ENCODE data around the gene DLGAP4. TPM values are rescaled to one million over a fixed set of nuclear protein-coding genes. Genes with fewer than 3 reads are reported as not detected.

Gene DLGAP4
- total and polyA plus RNA-seq, 3 experiments from 2014 or later: 15.5 to 19.3 (median 19.1) TPM

DNA sequence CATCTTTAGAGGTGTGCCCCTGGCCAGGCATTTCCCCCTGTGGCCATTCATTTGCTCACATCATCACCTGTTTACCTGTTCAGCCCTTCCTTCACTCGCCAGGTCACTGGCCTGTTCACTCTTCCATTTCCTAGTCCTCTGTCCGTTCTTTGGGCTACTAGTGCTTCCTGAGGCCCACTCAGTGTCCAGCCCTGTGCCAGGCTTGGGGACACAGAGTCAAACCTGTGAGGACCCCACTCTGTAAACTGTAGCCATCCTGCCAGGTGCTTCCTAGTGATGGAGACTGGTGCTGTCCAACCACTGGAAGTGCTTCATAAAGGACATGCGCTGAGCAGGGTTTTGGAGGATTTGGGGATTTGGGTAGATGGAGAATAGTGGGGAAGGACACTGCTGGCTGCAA, 3.5 kb downstream of the DLGAP4 start:
- peaks cover 32% of the 10 kb centered on the region for H3K27me3 ChIP-seq (ENCODE audit: insufficient read depth, low read length, poor library complexity, severe bottlenecking)
- Mint-ChIP-seq H3K4me1 (peaks cover 7 to 15% (median 10%) of the 10 kb centered on the region in 3 donors), H3K27me3 (peaks cover 47 to 62% of the 10 kb centered on the region in 2 donors), H3K9me3 (no peaks in the 10 kb centered on the region), H3K27ac (peak overlapping the region in 1 of 8 donors; percentile 12), H3K36me3 (no peaks in the 10 kb centered on the region), H3K4me3 (no peak overlapping the region)
- POLR2A ChIA-PET: no interaction called here
- H3K27ac ChIP-seq (ENCODE audit: low read depth, low read length): no peak overlapping the region
- no peaks in the 10 kb centered on the region for H3K36me3 ChIP-seq (ENCODE audit: insufficient read depth, low read length)
- peaks cover 5% of the 10 kb centered on the region for H3K4me1 ChIP-seq (ENCODE audit: insufficient read depth, low read length)
- CTCF ChIA-PET: no interaction called here
- no peak for DNase-seq
- H3K4me3 ChIP-seq (ENCODE audit: low read length): no peak overlapping the region
- no peaks in the 10 kb centered on the region for H3K9me3 ChIP-seq (ENCODE audit: low read length)

DNA sequence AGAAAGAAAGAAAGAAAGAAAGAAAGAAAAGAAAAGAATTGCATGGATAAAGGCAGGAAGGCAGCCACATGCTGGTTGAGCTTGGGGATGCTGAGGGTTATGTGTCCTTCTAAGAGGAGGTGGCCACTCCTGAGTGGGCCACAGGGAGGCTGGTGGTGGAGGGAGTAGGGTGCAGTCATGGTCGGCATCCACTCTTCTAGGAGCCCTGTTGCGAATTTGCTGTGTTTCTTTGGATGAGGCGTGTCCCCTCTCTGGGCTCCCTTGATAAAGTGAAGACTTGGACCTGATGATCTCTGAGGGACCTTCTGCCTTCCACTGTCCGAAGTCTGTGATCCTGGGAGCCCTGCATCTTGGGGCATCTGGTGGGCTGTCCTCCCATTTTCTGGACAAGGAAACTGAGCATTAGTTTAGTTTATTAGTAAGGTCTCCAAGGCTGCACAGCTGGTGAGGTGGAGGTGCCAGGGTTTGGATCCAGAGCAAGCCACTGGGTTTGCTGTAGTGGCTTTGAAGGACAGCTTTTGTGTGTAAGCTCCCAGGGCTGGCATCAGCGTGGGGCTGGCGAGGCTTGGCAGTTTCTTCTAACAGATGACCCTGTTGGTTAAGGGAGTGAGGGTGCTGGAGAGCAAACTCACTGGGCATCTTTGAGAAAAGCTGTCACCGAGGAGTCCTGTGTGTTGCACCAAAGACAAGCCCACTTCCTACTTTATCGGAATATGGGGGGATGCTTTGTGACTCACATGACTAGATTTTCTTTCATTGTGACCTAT, 4.3 kb downstream of the DLGAP4 start:
- H3K36me3 ChIP-seq (ENCODE audit: insufficient read depth, low read length): no peaks in the 10 kb centered on the region
- POLR2A ChIA-PET: no interaction called here
- no peak overlapping the region for H3K27ac Mint-ChIP-seq
- no peak overlapping the region for H3K27ac ChIP-seq (ENCODE audit: low read depth, low read length)
- H3K9me3 Mint-ChIP-seq: no peaks in the 10 kb centered on the region
- peaks cover 5% of the 10 kb centered on the region for H3K4me1 ChIP-seq (ENCODE audit: insufficient read depth, low read length)
- CTCF ChIA-PET: no interaction called here
- no peak overlapping the region for H3K4me3 ChIP-seq (ENCODE audit: low read length)
- DNase-seq: no peak
- H3K36me3 Mint-ChIP-seq: peaks cover 0 to 2% (median 0%) of the 10 kb centered on the region in 3 donors
- H3K9me3 ChIP-seq (ENCODE audit: low read length): no peaks in the 10 kb centered on the region
- H3K4me3 Mint-ChIP-seq: no peak overlapping the region
- peaks cover 3 to 10% (median 4%) of the 10 kb centered on the region in 3 donors for H3K4me1 Mint-ChIP-seq
- peaks cover 40 to 54% of the 10 kb centered on the region in 2 donors for H3K27me3 Mint-ChIP-seq
- peaks cover 26% of the 10 kb centered on the region for H3K27me3 ChIP-seq (ENCODE audit: insufficient read depth, low read length, poor library complexity, severe bottlenecking)

DNA sequence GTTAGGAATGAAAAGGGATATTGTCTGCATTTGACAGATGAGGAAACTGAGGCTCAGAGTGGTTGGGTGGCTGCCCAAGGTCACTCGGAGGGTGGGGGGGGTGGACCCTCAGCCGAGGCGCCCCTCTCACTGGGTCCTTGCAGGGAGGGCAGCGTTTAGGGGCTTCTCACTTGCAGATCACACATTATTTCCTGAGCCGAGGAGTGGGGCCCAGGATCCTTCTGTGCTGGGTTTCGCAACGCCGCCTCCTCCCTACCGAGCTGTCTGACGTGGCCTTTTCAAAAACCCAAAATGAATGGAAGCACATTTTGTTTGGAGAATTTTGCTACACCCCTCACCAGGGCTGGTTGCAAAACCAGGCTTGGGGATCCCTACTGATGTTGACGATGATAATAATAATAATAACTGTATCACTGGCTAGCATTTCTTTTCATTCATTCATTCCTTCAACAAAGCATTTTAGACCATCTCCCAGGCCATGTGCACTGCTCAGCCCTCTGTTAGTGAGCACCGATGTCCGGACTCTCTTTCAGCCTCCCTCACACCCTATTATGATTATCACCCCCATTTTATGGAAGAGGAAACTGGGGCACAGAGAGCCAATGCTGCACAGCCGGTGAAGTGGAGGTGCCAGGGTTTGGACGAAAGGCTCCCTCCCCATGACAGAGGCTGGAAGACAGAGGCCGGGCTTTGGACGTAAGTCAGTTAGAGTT, 5.2 kb downstream of the DLGAP4 start:
- Histone ChIP-seq H3K9me3 (ENCODE audit: low read length) (no peaks in the 10 kb centered on the region), H3K27ac (ENCODE audit: low read depth, low read length) (no peak overlapping the region), H3K36me3 (ENCODE audit: insufficient read depth, low read length) (no peaks in the 10 kb centered on the region), H3K4me3 (ENCODE audit: low read length) (no peak overlapping the region), H3K27me3 (ENCODE audit: insufficient read depth, low read length, poor library complexity, severe bottlenecking) (peaks cover 23% of the 10 kb centered on the region), H3K4me1 (ENCODE audit: insufficient read depth, low read length) (peaks cover 5% of the 10 kb centered on the region)
- no peaks in the 10 kb centered on the region for H3K9me3 Mint-ChIP-seq
- H3K4me3 Mint-ChIP-seq: no peak overlapping the region
- H3K4me1 Mint-ChIP-seq: peaks cover 0 to 6% (median 1%) of the 10 kb centered on the region in 3 donors
- H3K36me3 Mint-ChIP-seq: peaks cover 0 to 2% (median 0%) of the 10 kb centered on the region in 3 donors
- no peak overlapping the region for H3K27ac Mint-ChIP-seq
- CTCF ChIA-PET: no interaction called here
- POLR2A ChIA-PET: no interaction called here
- peaks cover 38 to 51% of the 10 kb centered on the region in 2 donors for H3K27me3 Mint-ChIP-seq
- no peak for DNase-seq

- H3K27me3 Mint-ChIP-seq: peaks cover 40 to 52% of the 10 kb centered on the region in 2 donors
Measured at GRCh38 chr20:36311854-36312723, 6.0 kb downstream of the DLGAP4 start.

DNA sequence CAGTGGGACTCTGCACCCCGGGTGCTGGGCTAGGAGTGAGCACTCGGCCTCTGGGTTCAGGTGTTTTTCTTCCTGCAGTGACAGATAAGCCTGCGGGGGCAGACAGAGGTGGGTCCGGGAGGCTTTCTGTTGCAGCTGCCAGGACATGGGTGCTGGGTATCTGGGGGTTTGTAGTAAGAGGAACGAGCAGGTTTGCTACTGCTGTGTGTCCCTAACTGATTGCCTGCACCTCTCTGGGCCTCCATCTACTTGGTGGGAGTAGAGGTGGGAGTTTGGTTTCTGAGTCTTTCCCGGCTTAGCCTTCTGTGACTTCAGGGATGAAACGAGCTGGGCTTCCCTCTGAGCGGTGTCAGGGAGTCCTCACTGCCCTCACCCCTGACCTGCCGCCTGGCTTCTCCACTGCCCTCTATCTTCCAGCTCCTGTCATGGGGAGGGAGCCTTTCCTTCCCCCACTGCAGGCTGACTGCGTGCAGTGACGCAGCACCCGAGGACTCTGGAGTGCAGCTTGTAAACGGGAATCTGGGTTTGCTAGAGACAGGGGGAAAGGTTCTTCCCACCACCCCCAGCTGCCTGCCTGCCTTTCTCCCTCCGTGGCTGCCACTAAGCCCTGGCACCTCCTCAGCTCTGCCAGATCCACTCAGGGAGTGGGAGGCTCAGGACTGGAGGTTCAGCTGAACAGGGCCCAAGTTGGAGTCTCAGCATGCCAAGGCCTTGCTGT, 6.7 kb downstream of the DLGAP4 start:
- Histone ChIP-seq H3K27me3 (ENCODE audit: insufficient read depth, low read length, poor library complexity, severe bottlenecking) (peaks cover 18% of the 10 kb centered on the region), H3K36me3 (ENCODE audit: insufficient read depth, low read length) (no peaks in the 10 kb centered on the region), H3K9me3 (ENCODE audit: low read length) (no peaks in the 10 kb centered on the region), H3K27ac (ENCODE audit: low read depth, low read length) (no peak overlapping the region), H3K4me1 (ENCODE audit: insufficient read depth, low read length) (no peaks in the 10 kb centered on the region), H3K4me3 (ENCODE audit: low read length) (no peak overlapping the region)
- ChIA-PET CTCF (no interaction called here), POLR2A (interaction anchor here (0.6 kb wide), 1 partner anchor 12 kb away, joined by 3 read pairs; no protein-coding TSS in a partner anchor)
- Mint-ChIP-seq H3K9me3 (no peaks in the 10 kb centered on the region), H3K4me1 (peaks cover 0 to 1% (median 0%) of the 10 kb centered on the region in 3 donors), H3K27me3 (peaks cover 35 to 50% of the 10 kb centered on the region in 2 donors), H3K4me3 (no peak overlapping the region), H3K27ac (no peak overlapping the region), H3K36me3 (peaks cover 0 to 2% (median 0%) of the 10 kb centered on the region in 3 donors)
- DNase-seq: no peak

More at GRCh38 chr20:36311854-36312723, 6.0 kb downstream of the DLGAP4 start:
- ChIA-PET POLR2A (no interaction called here), CTCF (no interaction called here)
- H3K27ac ChIP-seq (ENCODE audit: low read depth, low read length): no peak overlapping the region
- peaks cover 0 to 2% (median 0%) of the 10 kb centered on the region in 3 donors for H3K36me3 Mint-ChIP-seq
- no peaks in the 10 kb centered on the region for H3K9me3 Mint-ChIP-seq
- no peaks in the 10 kb centered on the region for H3K9me3 ChIP-seq (ENCODE audit: low read length)
- no peak overlapping the region for H3K4me3 Mint-ChIP-seq
- no peak overlapping the region for H3K4me3 ChIP-seq (ENCODE audit: low read length)
- no peaks in the 10 kb centered on the region for H3K4me1 ChIP-seq (ENCODE audit: insufficient read depth, low read length)
- no peaks in the 10 kb centered on the region for H3K36me3 ChIP-seq (ENCODE audit: insufficient read depth, low read length)
- H3K27ac Mint-ChIP-seq: no peak overlapping the region
- peaks cover 0 to 6% (median 1%) of the 10 kb centered on the region in 3 donors for H3K4me1 Mint-ChIP-seq
- DNase-seq: no peak
- H3K27me3 ChIP-seq (ENCODE audit: insufficient read depth, low read length, poor library complexity, severe bottlenecking): peaks cover 23% of the 10 kb centered on the region

GRCh38 chr20:36313476-36313875, 7.3 kb downstream of the DLGAP4 start:
- Histone ChIP-seq H3K36me3 (ENCODE audit: insufficient read depth, low read length) (no peaks in the 10 kb centered on the region), H3K4me3 (ENCODE audit: low read length) (no peak overlapping the region), H3K27me3 (ENCODE audit: insufficient read depth, low read length, poor library complexity, severe bottlenecking) (peaks cover 13% of the 10 kb centered on the region), H3K27ac (ENCODE audit: low read depth, low read length) (no peak overlapping the region), H3K9me3 (ENCODE audit: low read length) (no peaks in the 10 kb centered on the region), H3K4me1 (ENCODE audit: insufficient read depth, low read length) (no peaks in the 10 kb centered on the region)
- CTCF ChIA-PET: no interaction called here
- H3K27me3 Mint-ChIP-seq: peaks cover 32 to 46% of the 10 kb centered on the region in 2 donors
- H3K9me3 Mint-ChIP-seq: no peaks in the 10 kb centered on the region
- peaks cover 0 to 2% (median 0%) of the 10 kb centered on the region in 3 donors for H3K36me3 Mint-ChIP-seq
- H3K4me1 Mint-ChIP-seq: peaks cover 0 to 1% (median 0%) of the 10 kb centered on the region in 3 donors
- no peak overlapping the region for H3K27ac Mint-ChIP-seq
- no peak overlapping the region for H3K4me3 Mint-ChIP-seq
- POLR2A ChIA-PET: interaction anchor here (0.6 kb wide), 1 partner anchor 13 kb away, joined by 3 read pairs; no protein-coding TSS in a partner anchor
- DNase-seq: no peak

- CTCF ChIA-PET: no interaction called here
Measured at GRCh38 chr20:36313926-36314325, 7.8 kb downstream of the DLGAP4 start.

More at GRCh38 chr20:36313926-36314325, 7.8 kb downstream of the DLGAP4 start:
- Mint-ChIP-seq H3K4me3 (no peak overlapping the region), H3K27me3 (peaks cover 31 to 41% of the 10 kb centered on the region in 2 donors), H3K27ac (peak overlapping the region in 1 of 8 donors; percentile 42), H3K9me3 (no peaks in the 10 kb centered on the region), H3K36me3 (peaks cover 0 to 2% (median 0%) of the 10 kb centered on the region in 3 donors), H3K4me1 (peaks cover 0 to 1% (median 0%) of the 10 kb centered on the region in 3 donors)
- Histone ChIP-seq H3K27me3 (ENCODE audit: insufficient read depth, low read length, poor library complexity, severe bottlenecking) (peaks cover 13% of the 10 kb centered on the region), H3K36me3 (ENCODE audit: insufficient read depth, low read length) (no peaks in the 10 kb centered on the region), H3K27ac (ENCODE audit: low read depth, low read length) (no peak overlapping the region), H3K9me3 (ENCODE audit: low read length) (no peaks in the 10 kb centered on the region), H3K4me3 (ENCODE audit: low read length) (no peak overlapping the region), H3K4me1 (ENCODE audit: insufficient read depth, low read length) (no peaks in the 10 kb centered on the region)
- POLR2A ChIA-PET: no interaction called here
- DNase-seq: no peak
